Right lobe of liver (tissue), 6 donors: ENCODE data around the gene ARMC7. TPM values are rescaled to one million over a fixed set of nuclear protein-coding genes. Genes with fewer than 3 reads are reported as not detected.
A peak's percentile ranks its signal among the peaks of the same experiment; 100 is the strongest.

ENCODE experiments used
- ATAC-seq, 4 donors: fragments of 200-7000 bp; cut with Tn5 transposase; one replicate each; pipeline ENCODE4 v1.9.1; 2020; ENCODE audit warnings: mild to moderate bottlenecking in 4 of 4, moderate library complexity in 4 of 4
- DNase-seq, 3 donors: peaks; one replicate each; pipeline ENCODE4 v3.0.0-alpha.2; 2020
- H3K27ac ChIP-seq, 3 donors: fragments of 200-600 bp; one replicate each; pipeline ENCODE4 v1.8.0; 2022
- H3K27me3 ChIP-seq, 2 donors: fragments of 200-600 bp; one replicate each; pipeline ENCODE4 v1.8.0; 2022
- H3K36me3 ChIP-seq, 4 donors: fragments of 200-600 bp; sonication (generic) in 1 of 4; one replicate each; pipeline versions ENCODE4 v1.5.1 to v1.8.0; 2017 to 2022; ENCODE audit warnings: control low read depth in 1 of 4
- H3K4me1 ChIP-seq, 4 donors: fragments of 200-600 bp; sonication (generic) in 1 of 4; one replicate each; pipeline versions ENCODE4 v1.5.1 to v1.8.0; 2017 to 2022; ENCODE audit warnings: control low read depth in 1 of 4
- H3K4me3 ChIP-seq, 3 donors: fragments of 200-600 bp; one replicate each; pipeline ENCODE4 v1.8.0; 2022
- H3K9me3 ChIP-seq, 4 donors: fragments of 200-600 bp; sonication (generic) in 1 of 4; one replicate each; pipeline versions ENCODE4 v1.5.1 to v1.8.0; 2017 to 2022; ENCODE audit warnings: control low read depth in 1 of 4
- POLR2A ChIP-seq: fragments of 450-650 bp; IDR thresholded peaks from one replicate; pipeline ENCODE4 v1.6.1; 2017; ENCODE audit warnings: antibody characterized with exemption, mild to moderate bottlenecking
- WGBS: methylation state at CpG from one replicate; pipeline ENCODE4 v1.1.6; 2018; ENCODE audit warnings: low coverage, low lambda C conversion rate; ENCODE audit not compliant: insufficient coverage; ENCODE audit errors: missing lambda C conversion rate; 5-methylcytosine and 5-hydroxymethylcytosine counted together
- intact Hi-C, 2 donors: fragments of 100-400 bp; cut with DNase I; formaldehyde crosslinking; loops; one replicate each; pipeline versions ENCODE4 v1.11.2 to v1.14.1; 2022
- total RNA-seq, 6 experiments: library from RNA; depleted of rRNA in 2 of 6; stranded (reverse); fragments of >200 nt in 2 of 6; fragmentation: NEBNext Ultra II Directional in 3 of 6; extraction: Animal tissue kit (Norgen Biotek cat#: 25700) in 3 of 6; gene quantifications; one replicate each; pipeline versions ENCODE4 v1.1.0 to v1.2.4, GENCODE V29; 2016 to 2023
- TF ChIP-seq, protein P1 (sequence below), 4 donors: fragments of 200-600 bp in 3 of 4; fragments of 450-650 bp in 1 of 4; IDR thresholded peaks; one replicate each; pipeline versions ENCODE4 v1.5.1 to v1.8.0; 2016 to 2022; ENCODE audit warnings: antibody characterized with exemption in 4 of 4, mild to moderate bottlenecking in 2 of 4
- donor health status: DM: no; HTN: yes; CAD: no.
- donor health status: DM: no; HTN: no; CAD: no.
- donor health status: DM: no; HTN: no; CAD: no.
- donor health status: DM: no; HTN: yes; CAD: no.
- donor health status: DM: no; HTN: yes; CAD: no.

ARMC7 gene
- total RNA-seq, 6 experiments from 2014 or later: 4.7 to 6.3 (median 5.3) TPM

DNA sequence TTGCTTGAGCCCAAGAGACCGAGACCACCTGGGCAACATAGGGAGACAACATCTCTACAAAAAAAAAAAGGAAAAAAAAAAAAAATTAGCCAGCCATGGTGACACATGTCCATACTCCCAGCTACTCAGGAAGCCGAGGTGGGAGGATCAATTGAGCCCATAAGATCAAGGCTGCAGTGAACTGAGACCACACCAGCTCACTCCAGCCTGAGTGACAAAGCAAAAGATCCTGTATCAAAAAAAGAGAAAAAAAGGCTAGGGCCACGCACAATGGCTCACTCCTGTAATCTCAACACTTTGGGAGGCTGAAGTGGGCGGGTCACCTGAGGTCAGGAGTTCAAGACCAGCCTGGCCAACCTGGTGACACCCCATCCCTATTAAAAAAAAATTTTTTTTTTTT lies 59.2 kb downstream of the ARMC7 start:
- no peaks in the 10 kb centered on the region for H3K9me3 ChIP-seq
- H3K27ac ChIP-seq: no peak overlapping the region
- intact Hi-C loops: no loop called here
- peak in 1 of 3 donors; percentile 1 for DNase-seq
- peaks cover 0 to 64% (median 19%) of the 10 kb centered on the region in 4 donors for H3K36me3 ChIP-seq
- H3K4me3 ChIP-seq: no peak overlapping the region
- H3K4me1 ChIP-seq: no peaks in the 10 kb centered on the region
- no peak for TF ChIP-seq POLR2A
- TF ChIP-seq, protein P1, sequence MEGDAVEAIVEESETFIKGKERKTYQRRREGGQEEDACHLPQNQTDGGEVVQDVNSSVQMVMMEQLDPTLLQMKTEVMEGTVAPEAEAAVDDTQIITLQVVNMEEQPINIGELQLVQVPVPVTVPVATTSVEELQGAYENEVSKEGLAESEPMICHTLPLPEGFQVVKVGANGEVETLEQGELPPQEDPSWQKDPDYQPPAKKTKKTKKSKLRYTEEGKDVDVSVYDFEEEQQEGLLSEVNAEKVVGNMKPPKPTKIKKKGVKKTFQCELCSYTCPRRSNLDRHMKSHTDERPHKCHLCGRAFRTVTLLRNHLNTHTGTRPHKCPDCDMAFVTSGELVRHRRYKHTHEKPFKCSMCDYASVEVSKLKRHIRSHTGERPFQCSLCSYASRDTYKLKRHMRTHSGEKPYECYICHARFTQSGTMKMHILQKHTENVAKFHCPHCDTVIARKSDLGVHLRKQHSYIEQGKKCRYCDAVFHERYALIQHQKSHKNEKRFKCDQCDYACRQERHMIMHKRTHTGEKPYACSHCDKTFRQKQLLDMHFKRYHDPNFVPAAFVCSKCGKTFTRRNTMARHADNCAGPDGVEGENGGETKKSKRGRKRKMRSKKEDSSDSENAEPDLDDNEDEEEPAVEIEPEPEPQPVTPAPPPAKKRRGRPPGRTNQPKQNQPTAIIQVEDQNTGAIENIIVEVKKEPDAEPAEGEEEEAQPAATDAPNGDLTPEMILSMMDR (IDR thresholded peaks at IDR 0.05): no peak
- WGBS: 78% methylated on average over 4 of the region's 4 CpGs
- no peaks in the 10 kb centered on the region for H3K27me3 ChIP-seq
- ATAC-seq: no peak

DNA sequence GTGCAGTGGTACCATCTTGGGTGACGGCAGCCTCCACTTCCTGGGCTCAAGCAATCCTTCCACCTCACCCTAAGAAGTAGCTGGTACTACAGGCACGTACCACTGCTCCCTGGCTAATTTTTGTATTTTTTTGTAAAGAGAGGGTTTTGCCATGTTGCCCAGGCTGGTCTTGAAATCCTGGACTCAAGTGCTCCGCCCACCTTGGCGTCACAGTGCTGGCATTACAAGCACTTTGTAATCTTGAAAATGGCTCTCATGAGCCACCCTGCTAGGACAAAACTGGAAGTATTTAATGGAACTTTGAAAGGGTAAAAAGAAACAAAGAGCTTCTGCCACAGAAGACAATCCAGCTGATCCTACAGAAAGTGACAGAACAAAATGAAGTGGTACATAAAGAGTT lies 63.8 kb downstream of the ARMC7 start:
- 85% methylated on average over 4 of the region's 4 CpGs for WGBS
- TF ChIP-seq POLR2A: no peak
- TF ChIP-seq, protein P1 (IDR thresholded peaks at IDR 0.05): no peak
- H3K4me1 ChIP-seq: no peaks in the 10 kb centered on the region
- H3K36me3 ChIP-seq: peaks cover 0 to 81% (median 20%) of the 10 kb centered on the region in 4 donors
- DNase-seq (peak in 1 of 3 donors; percentile 24), ATAC-seq (no peak)
- no peaks in the 10 kb centered on the region for H3K9me3 ChIP-seq
- H3K4me3 ChIP-seq: no peak overlapping the region
- H3K27me3 ChIP-seq: no peaks in the 10 kb centered on the region
- intact Hi-C loops: no loop called here
- no peak overlapping the region for H3K27ac ChIP-seq

- intact Hi-C loops: no loop called here
- ATAC-seq (no peak), DNase-seq (peak in 1 of 3 donors; percentile 27)
- TF ChIP-seq POLR2A: no peak
- TF ChIP-seq, protein P1 (IDR thresholded peaks at IDR 0.05): no peak
- Histone ChIP-seq H3K4me1 (peaks cover 0 to 2% (median 0%) of the 10 kb centered on the region in 4 donors), H3K9me3 (no peaks in the 10 kb centered on the region), H3K36me3 (peaks cover 0 to 79% (median 20%) of the 10 kb centered on the region in 4 donors), H3K4me3 (no peak overlapping the region), H3K27me3 (no peaks in the 10 kb centered on the region), H3K27ac (no peak overlapping the region)
- WGBS: 89% methylated on average over 11 of the region's 11 CpGs
These were observed 65.2 kb downstream of the ARMC7 start for GRCh38 chr17:75174996-75175395.

DNA sequence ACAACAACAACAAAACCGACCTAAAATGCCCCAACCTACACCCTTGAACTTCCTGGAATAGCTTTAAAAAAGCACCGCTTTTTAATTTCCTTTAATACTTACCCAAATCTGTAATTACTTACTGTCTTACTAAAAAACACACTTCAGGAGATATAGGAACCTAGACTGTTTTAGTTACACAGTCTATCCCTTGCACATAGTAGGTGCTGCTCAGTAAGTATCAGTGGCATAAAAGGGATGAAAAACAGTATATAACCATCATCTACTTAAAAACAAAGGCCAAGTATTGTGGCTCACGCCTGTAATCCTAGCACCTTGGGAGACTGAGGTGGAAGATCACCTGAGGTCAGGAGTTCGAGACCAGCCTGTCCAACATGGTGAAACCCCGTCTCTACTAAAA lies 66.9 kb downstream of the ARMC7 start:
- no peak overlapping the region for H3K27ac ChIP-seq
- no peaks in the 10 kb centered on the region for H3K9me3 ChIP-seq
- H3K4me3 ChIP-seq: no peak overlapping the region
- DNase-seq (no peak), ATAC-seq (no peak)
- peaks cover 0 to 73% (median 20%) of the 10 kb centered on the region in 4 donors for H3K36me3 ChIP-seq
- 69% methylated on average over 4 of the region's 5 CpGs for WGBS
- intact Hi-C loops: no loop called here
- no peaks in the 10 kb centered on the region for H3K27me3 ChIP-seq
- no peak for TF ChIP-seq POLR2A
- TF ChIP-seq, protein P1 (IDR thresholded peaks at IDR 0.05): no peak
- H3K4me1 ChIP-seq: peaks cover 0 to 16% (median 6%) of the 10 kb centered on the region in 4 donors

DNA sequence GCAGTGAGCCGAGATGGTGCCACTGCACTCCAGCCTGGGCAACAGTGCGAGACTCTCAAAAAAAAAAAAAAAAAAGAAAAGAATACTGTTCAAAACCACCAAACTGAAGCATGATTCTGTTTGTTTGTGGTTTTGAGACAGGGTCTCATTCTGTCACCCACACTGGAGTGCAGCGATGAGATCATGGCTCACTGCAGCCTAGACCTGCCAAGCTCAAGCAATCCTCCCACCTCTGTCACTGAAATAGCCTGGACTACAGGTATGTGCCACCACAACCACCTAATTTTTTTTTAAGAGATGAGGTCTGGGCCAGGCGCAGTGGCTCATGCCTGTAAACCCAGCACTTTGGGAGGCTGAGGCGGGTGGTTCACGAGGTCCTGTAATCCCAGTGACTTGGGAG lies 68.7 kb downstream of the ARMC7 start:
- H3K4me3 ChIP-seq: no peak overlapping the region
- intact Hi-C loops: no loop called here
- WGBS: 90% methylated on average over 5 of the region's 6 CpGs
- no peak for ATAC-seq
- no peaks in the 10 kb centered on the region for H3K9me3 ChIP-seq
- H3K4me1 ChIP-seq: peaks cover 0 to 16% (median 6%) of the 10 kb centered on the region in 4 donors
- DNase-seq: peak in 1 of 3 donors; percentile 23
- peaks cover 0 to 56% (median 14%) of the 10 kb centered on the region in 4 donors for H3K36me3 ChIP-seq
- TF ChIP-seq, protein P1 (IDR thresholded peaks at IDR 0.05): no peak
- TF ChIP-seq POLR2A: no peak
- H3K27me3 ChIP-seq: no peaks in the 10 kb centered on the region
- no peak overlapping the region for H3K27ac ChIP-seq
